Measurements from ENCODE around the gene GALNT2.

GALNT2 gene

GRCh38 chr1:230328342-230329015, 261.4 kb downstream of the GALNT2 start:
- no peak for TF ChIP-seq ZFX (IDR thresholded peaks at IDR 0.05; ENCODE audit: borderline replicate concordance)
- no peak for TF ChIP-seq CTCF (IDR thresholded peaks at IDR 0.05)
- H3K27ac ChIP-seq, result no peak overlapping the region

GRCh38 chr1:230330157-230330556, 263.1 kb downstream of the GALNT2 start:
- TF ChIP-seq CTCF (IDR thresholded peaks at IDR 0.05) (no peak), ZFX (IDR thresholded peaks at IDR 0.05; ENCODE audit: borderline replicate concordance) (no peak)
- no peak overlapping the region for H3K27ac ChIP-seq
